HepG2 (cell line): ENCODE results near the gene PRPSAP2. TPM values are rescaled to one million over a fixed set of nuclear protein-coding genes. Genes with fewer than 3 reads are reported as not detected.

Experiments
- ATAC-seq: fragments of 200-7000 bp; cut with Tn5 transposase; 3 replicates; pipeline ENCODE4 v1.9.1; 2020; ENCODE audit warnings: mild to moderate bottlenecking, moderate library complexity
- BruUV-seq: library from RNA; stranded (reverse); fragments of 400-500 nt; replicated peaks from 2 replicates; lab custom pipeline; 2021; lab: Mats Ljungman, UMichigan
- CTCF ChIA-PET: fragments of 300-600 bp; formaldehyde crosslinking; extraction: SDS; loops from one replicate; lab custom pipeline; 2021; ENCODE audit warnings: low total read pairs, inconsistent platforms, low intra/inter-chr PET ratio; lab: Yijun Ruan, JAX
- POLR2A ChIA-PET: fragments of 350-600 bp; sonication (Branson Sonifier 250); formaldehyde crosslinking; loops from one replicate; lab custom pipeline; 2020; ENCODE audit warnings: antibody characterized with exemption, inconsistent platforms; lab: Yijun Ruan, JAX
- DNase-seq: peaks from one replicate; pipeline ENCODE4 v3.0.0-alpha.2; 2015; ENCODE audit warnings: low spot score
- FAIRE-seq: peaks from 3 replicates; lab custom pipeline; 2011; peaks lifted over from hg19 to GRCh38; lab: Jason Lieb, UNC
- H2AFZ ChIP-seq: one replicate; pipeline ENCODE4 v1.6.1; 2011; ENCODE audit warnings: low read length, inconsistent platforms
- H3K27ac ChIP-seq: fragments of 300-600 bp; 3 replicates; pipeline ENCODE4 v1.8.0; 2011; ENCODE audit warnings: mixed run types, mild to moderate bottlenecking, mixed read lengths, low read length, inconsistent platforms; ENCODE audit not compliant: insufficient read depth; ENCODE audit errors: extremely low read length
- H3K27me3 ChIP-seq, 2 experiments: fragments of 200-600 bp in 1 of 2; 2 replicates in 1 of 2; 3 replicates in 1 of 2; pipeline versions ENCODE4 v1.6.0 to v1.8.0; 2011; ENCODE audit warnings: low read length in 2 of 2, mild to moderate bottlenecking in 2 of 2, moderate library complexity in 2 of 2, inconsistent platforms in 1 of 2; ENCODE audit not compliant: insufficient read depth in 2 of 2, control insufficient read depth in 1 of 2
- H3K36me3 ChIP-seq, 2 experiments: fragments of 200-600 bp in 1 of 2; replicated peaks in 1 of 2; 2 replicates in 1 of 2; 3 replicates in 1 of 2; pipeline versions ENCODE4 v1.5.1 to v1.8.0; 2011; ENCODE audit warnings: low read length in 2 of 2, inconsistent platforms in 1 of 2; ENCODE audit not compliant: insufficient read depth in 2 of 2, control insufficient read depth in 1 of 2
- H3K4me1 ChIP-seq: 2 replicates; pipeline ENCODE4 v1.5.1; 2012; ENCODE audit warnings: low read length, inconsistent platforms; ENCODE audit not compliant: insufficient read depth
- H3K4me2 ChIP-seq: 2 replicates; pipeline ENCODE4 v1.6.0; 2011; ENCODE audit warnings: low read depth, low read length, inconsistent platforms
- H3K4me3 ChIP-seq, 3 experiments: fragments of 200-600 bp in 1 of 3; sonication (generic), shearing (Covaris generic) in 1 of 3; replicated peaks in 1 of 3; 2 replicates each; pipeline ENCODE4 v1.5.1; 2011 to 2016; ENCODE audit warnings: low read length in 3 of 3, inconsistent platforms in 2 of 3, low read depth in 2 of 3, mild to moderate bottlenecking in 2 of 3, control low read depth in 1 of 3, mixed read lengths in 1 of 3; ENCODE audit not compliant: insufficient read depth in 1 of 3
- H3K79me2 ChIP-seq: one replicate; pipeline ENCODE4 v1.6.1; 2011; ENCODE audit warnings: low read length, inconsistent platforms; ENCODE audit not compliant: insufficient read depth
- H3K9ac ChIP-seq: 2 replicates; pipeline ENCODE4 v1.6.0; 2011; ENCODE audit warnings: mild to moderate bottlenecking, low read depth, low read length, inconsistent platforms; ENCODE audit not compliant: insufficient read depth
- H3K9me3 ChIP-seq: 2 replicates; pipeline ENCODE4 v1.5.1; 2012; ENCODE audit warnings: mild to moderate bottlenecking, low read length
- H4K20me1 ChIP-seq: 2 replicates; pipeline ENCODE4 v1.6.0; 2011; ENCODE audit warnings: inconsistent platforms, mild to moderate bottlenecking, low read length, moderate library complexity; ENCODE audit not compliant: insufficient read depth
- ELF4 ChIP-seq: sonication (generic); formaldehyde crosslinking; IDR thresholded peaks from 2 replicates; pipeline ENCODE4 v1.5.0; 2020; ENCODE audit warnings: missing genetic modification reagents, mild to moderate bottlenecking, moderate library complexity, borderline replicate concordance
- ERF ChIP-seq: IDR thresholded peaks from 2 replicates; pipeline ENCODE4 v1.6.1; 2018; ENCODE audit warnings: missing biosample characterization, missing genetic modification reagents
- HNF4A ChIP-seq: sonication (generic); formaldehyde crosslinking; IDR thresholded peaks from 2 replicates; pipeline ENCODE4 v1.4.0; 2020; ENCODE audit warnings: missing genetic modification reagents
- HOXA5 ChIP-seq: sonication (generic); formaldehyde crosslinking; IDR thresholded peaks from 2 replicates; pipeline ENCODE4 v1.4.0; 2020; ENCODE audit warnings: missing genetic modification reagents
- MXI1 ChIP-seq: IDR thresholded peaks from 3 replicates; pipeline ENCODE4 v1.6.1; 2012; ENCODE audit warnings: low read depth, low read length, inconsistent platforms, borderline replicate concordance
- NR2F2 ChIP-seq: IDR thresholded peaks from 2 replicates; pipeline ENCODE4 v1.6.1; 2012; ENCODE audit warnings: low read depth, inconsistent platforms, borderline replicate concordance
- SAFB2 ChIP-seq: sonication (generic); formaldehyde crosslinking; IDR thresholded peaks from 2 replicates; pipeline ENCODE4 v1.5.1; 2020; ENCODE audit warnings: missing genetic modification reagents, low read depth, mild to moderate bottlenecking, borderline replicate concordance
- SMARCC2 ChIP-seq: fragments of 450-650 bp; IDR thresholded peaks from 2 replicates; pipeline ENCODE4 v1.6.1; 2017; ENCODE audit warnings: antibody characterized with exemption, mild to moderate bottlenecking
- TGIF2 ChIP-seq: IDR thresholded peaks from 2 replicates; pipeline ENCODE4 v1.6.1; 2016; ENCODE audit warnings: control low read depth, missing compliant biosample characterization
- ZBTB34 ChIP-seq: sonication (generic); formaldehyde crosslinking; IDR thresholded peaks from 2 replicates; pipeline ENCODE4 v1.8.0; 2022; ENCODE audit warnings: mild to moderate bottlenecking, missing genetic modification reagents
- ZNF577 ChIP-seq: sonication (generic); formaldehyde crosslinking; IDR thresholded peaks from 2 replicates; pipeline ENCODE4 v1.4.0; 2020; ENCODE audit warnings: mild to moderate bottlenecking, low read depth, missing genetic modification reagents, borderline replicate concordance
- ZNF773 ChIP-seq: sonication (generic); formaldehyde crosslinking; IDR thresholded peaks from 2 replicates; pipeline ENCODE4 v1.4.0; 2020; ENCODE audit warnings: missing genetic modification reagents, borderline replicate concordance
- ZNF83 ChIP-seq: sonication (generic); formaldehyde crosslinking; IDR thresholded peaks from 2 replicates; pipeline ENCODE4 v1.4.0; 2020; ENCODE audit warnings: missing genetic modification reagents, mild to moderate bottlenecking, borderline replicate concordance
- WGBS: methylation state at CpG from one replicate; pipeline ENCODE4 v1.1.6; 2017; ENCODE audit warnings: low lambda C conversion rate; 5-methylcytosine and 5-hydroxymethylcytosine counted together
- in situ Hi-C: cut with HindIII; loops from 2 replicates; pipeline ENCODE4 v1.10.0; 2017; ENCODE audit warnings: low pct_unique_long_range_greater_than_20kb; ENCODE audit not compliant: extremely low pct_ligation_motif_present
- intact Hi-C: fragments of 100-400 bp; cut with micrococcal nuclease; formaldehyde crosslinking; loops from one replicate; pipeline ENCODE4 v1.10.0; 2022; ENCODE audit not compliant: unreplicated experiment
- polyA plus RNA-seq, 8 experiments: library from polyadenylated mRNA; depleted of rRNA in 3 of 8; stranded (reverse) in 7 of 8; unstranded in 1 of 8; fragments of >200 nt; fragmentation: Illumina TruSeq in 4 of 8; extraction: Trizol in 4 of 8; gene quantifications; 2 replicates each; pipeline versions ENCODE4 v1.2.1 to v1.2.3, GENCODE V29; 2011 to 2016; ENCODE audit warnings: low read depth in 4 of 8, missing spikeins in 1 of 8, mixed read lengths in 1 of 8; ENCODE audit not compliant: insufficient read depth in 1 of 8
- total RNA-seq, 5 experiments: library from RNA; depleted of rRNA; stranded (reverse); fragments of >200 nt; fragmentation: Illumina TruSeq; extraction: Trizol; gene quantifications; 2 replicates each; pipeline ENCODE4 v1.2.3, GENCODE V29; 2016; ENCODE audit warnings: low read depth in 1 of 5
- TF ChIP-seq, protein P1 (sequence below), 2 experiments: sonication (generic) in 1 of 2; formaldehyde crosslinking in 1 of 2; IDR thresholded peaks; 2 replicates each; pipeline versions ENCODE4 v1.5.1 to v1.6.1; 2011 to 2020; ENCODE audit warnings: borderline replicate concordance in 1 of 2, low read depth in 1 of 2, low read length in 1 of 2, mild to moderate bottlenecking in 1 of 2, missing genetic modification reagents in 1 of 2, moderate library complexity in 1 of 2

The PRPSAP2 gene
- total and polyA plus RNA-seq, 2 of the 13 experiments (the other 11 are each of a cell fraction or from before 2014, with no cell fraction given), result 34.0 to 58.9 TPM

- no peak for TF ChIP-seq NR2F2
- H2AFZ ChIP-seq, result no peak overlapping the region
- H3K36me3 ChIP-seq, result no peaks in the 10 kb centered on the region
- no peak overlapping the region for H3K9ac ChIP-seq
- FAIRE-seq, result no peak
- in situ Hi-C loops (no loop called here), intact Hi-C loops (loop anchor here (10.0 kb wide), 1 partner anchor 145 kb away; no protein-coding TSS in a partner anchor)
- H3K4me3 ChIP-seq, result no peak overlapping the region
- H3K9me3 ChIP-seq, result no peaks in the 10 kb centered on the region
- H3K4me2 ChIP-seq, result no peak overlapping the region
- DNase-seq, result no peak
- no TSS peak for BruUV-seq
- ChIA-PET POLR2A (no interaction called here), CTCF (no interaction called here)
- H3K79me2 ChIP-seq, result no peaks in the 10 kb centered on the region
- peaks cover 4 to 30% of the 10 kb centered on the region in 2 experiments; a peak in 2 of 5 replicates for H3K27me3 ChIP-seq
- no peak for ATAC-seq
- peaks cover 38% of the 10 kb centered on the region for H3K4me1 ChIP-seq
- 40% methylated on average over 3 of the region's 5 CpGs for WGBS
- no peak overlapping the region for H3K27ac ChIP-seq
- no peaks in the 10 kb centered on the region for H4K20me1 ChIP-seq
Measured at GRCh38 chr17:18959845-18960240, 101.9 kb downstream of the PRPSAP2 start.

GRCh38 chr17:18960241-18960665 is 102.3 kb downstream of the PRPSAP2 start:
- in situ Hi-C loops, result no loop called here
- DNase-seq (no peak), ATAC-seq (no peak), FAIRE-seq (no peak)
- BruUV-seq, result no TSS peak
- Histone ChIP-seq H4K20me1 (no peaks in the 10 kb centered on the region), H3K27ac (no peak overlapping the region), H3K4me3 (no peak overlapping the region), H3K9me3 (no peaks in the 10 kb centered on the region), H3K4me2 (no peak overlapping the region), H2AFZ (no peak overlapping the region), H3K27me3 (peaks cover 4 to 30% of the 10 kb centered on the region in 2 experiments; a peak in 2 of 5 replicates), H3K9ac (no peak overlapping the region), H3K4me1 (peaks cover 38% of the 10 kb centered on the region), H3K36me3 (no peaks in the 10 kb centered on the region), H3K79me2 (no peaks in the 10 kb centered on the region)
- POLR2A ChIA-PET, result interaction anchor here (1.2 to 1.3 kb wide), 2 partner anchors 21 to 44 kb away, joined by 5 read pairs; partner anchors contain the start of gene FAM83G
- intact Hi-C loops, result no loop called here
- WGBS, result 0% methylated on average over 2 of the region's 15 CpGs
- CTCF ChIA-PET, result interaction anchor here (1.0 to 1.2 kb wide), 2 partner anchors 8 to 334 kb away, joined by 3 to 4 read pairs; partner anchors contain the start of gene SLC5A10
- TF ChIP-seq ZNF577 (CRISPR knock-in tag), result no peak
- TF ChIP-seq ELF4 (CRISPR knock-in tag), result no peak
- TF ChIP-seq SMARCC2, result no peak
- no peak for TF ChIP-seq ZNF83
- no peak for TF ChIP-seq HOXA5
- TF ChIP-seq TGIF2 (CRISPR knock-in tag), result no peak
- TF ChIP-seq SAFB2 (CRISPR knock-in tag), result no peak
- no peak for TF ChIP-seq ZNF773 (CRISPR knock-in tag)
- TF ChIP-seq MXI1, result no peak
- TF ChIP-seq HNF4A (CRISPR knock-in tag), result no peak
- no peak for TF ChIP-seq ERF (CRISPR knock-in tag)
- TF ChIP-seq, protein P1, sequence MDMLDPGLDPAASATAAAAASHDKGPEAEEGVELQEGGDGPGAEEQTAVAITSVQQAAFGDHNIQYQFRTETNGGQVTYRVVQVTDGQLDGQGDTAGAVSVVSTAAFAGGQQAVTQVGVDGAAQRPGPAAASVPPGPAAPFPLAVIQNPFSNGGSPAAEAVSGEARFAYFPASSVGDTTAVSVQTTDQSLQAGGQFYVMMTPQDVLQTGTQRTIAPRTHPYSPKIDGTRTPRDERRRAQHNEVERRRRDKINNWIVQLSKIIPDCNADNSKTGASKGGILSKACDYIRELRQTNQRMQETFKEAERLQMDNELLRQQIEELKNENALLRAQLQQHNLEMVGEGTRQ (IDR thresholded peaks at IDR 0.05; ENCODE audit: low read depth, low read length), result no peak
- TF ChIP-seq, protein P1 (CRISPR knock-in tag; IDR thresholded peaks at IDR 0.05; ENCODE audit: borderline replicate concordance), result no peak
- no peak for TF ChIP-seq ZBTB34 (CRISPR knock-in tag)
